C4-2B (cell line): Measurements from ENCODE around the gene RNASE13.
"Not testable (repeated sequence)": the region's sequence is repeated elsewhere in the genome, so short reads cannot be mapped to it uniquely, and the experiment has no call there.

ENCODE experiments used
- H3K27ac ChIP-seq: fragments of 450-650 bp; 2 replicates; pipeline ENCODE4 v1.5.1; 2017
- CTCF ChIP-seq: fragments of 450-650 bp; conservative IDR thresholded peaks from 2 replicates; pipeline ENCODE4 v1.5.1; 2017; ENCODE audit warnings: mild to moderate bottlenecking
- ZFX ChIP-seq: fragments of 450-650 bp; IDR thresholded peaks from 2 replicates; pipeline ENCODE4 v1.6.1; 2017

Gene RNASE13

GRCh38 chr14:21015312-21015711 lies 19.3 kb downstream of the RNASE13 start:
- no peak for TF ChIP-seq ZFX
- TF ChIP-seq CTCF: no peak
- no peak overlapping the region for H3K27ac ChIP-seq

GRCh38 chr14:21014761-21015190 lies 19.8 kb downstream of the RNASE13 start:
- H3K27ac ChIP-seq: no peak overlapping the region
- TF ChIP-seq ZFX: no peak
- peak; percentile 92 for TF ChIP-seq CTCF

GRCh38 chr14:21011136-21011535 lies 23.5 kb downstream of the RNASE13 start:
- TF ChIP-seq ZFX (no peak), CTCF (no peak)
- no peak overlapping the region for H3K27ac ChIP-seq

- not testable (repeated sequence) for H3K27ac ChIP-seq
Measured at GRCh38 chr14:21009721-21010120, 24.9 kb downstream of the RNASE13 start.

DNA sequence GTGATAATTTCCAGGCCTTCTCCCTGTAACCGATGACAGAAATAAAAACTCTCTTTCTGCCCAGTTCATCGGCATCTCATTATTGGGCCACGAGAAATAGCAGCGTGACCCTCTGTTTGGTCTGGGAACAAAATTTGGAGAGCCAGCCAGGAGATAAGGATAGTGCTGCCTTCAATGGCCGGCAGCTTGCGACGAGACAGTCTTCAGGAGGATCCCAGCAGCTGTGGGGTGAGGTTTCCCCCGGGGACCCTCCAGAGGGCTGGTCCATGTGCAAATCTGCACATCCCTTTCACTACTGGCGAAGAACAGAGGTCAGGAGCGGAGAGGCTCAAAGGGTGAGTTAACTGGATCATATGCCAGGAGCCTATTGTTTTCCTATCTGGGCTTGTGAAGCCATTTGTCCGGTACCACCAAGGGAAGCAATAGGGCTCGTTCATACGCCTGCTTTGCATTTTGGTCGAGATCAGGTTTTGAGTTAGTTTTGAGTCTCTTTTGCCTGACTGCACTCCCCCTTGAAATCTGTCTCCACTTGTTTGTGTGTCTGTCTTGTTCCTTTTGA lies 30.7 kb downstream of the RNASE13 start:
- TF ChIP-seq ZFX (no peak), CTCF (no peak)
- no peak overlapping the region for H3K27ac ChIP-seq

DNA sequence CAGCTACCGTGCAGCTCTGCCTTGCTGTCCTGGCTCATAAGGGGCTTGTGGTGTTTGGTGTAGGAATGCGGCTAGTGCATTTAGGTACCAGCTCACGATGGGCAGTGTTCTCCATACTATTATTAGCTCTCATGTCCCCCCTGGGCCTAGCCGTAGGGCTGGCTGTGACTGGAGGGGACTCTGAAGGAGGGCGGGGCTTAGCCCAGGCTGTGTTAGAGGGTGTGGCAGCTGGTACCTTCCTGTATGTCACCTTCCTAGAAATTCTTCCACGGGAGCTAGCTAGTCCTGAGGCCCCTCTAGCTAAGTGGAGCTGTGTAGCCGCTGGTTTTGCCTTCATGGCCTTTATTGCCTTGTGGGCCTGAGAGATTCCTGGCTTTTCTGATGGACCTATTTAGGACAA lies 33.4 kb downstream of the RNASE13 start:
- H3K27ac ChIP-seq: no peak overlapping the region

GRCh38 chr14:20999591-20999990 lies 35.0 kb downstream of the RNASE13 start:
- TF ChIP-seq CTCF (no peak), ZFX (no peak)
- H3K27ac ChIP-seq: no peak overlapping the region

More for the DNA sequence above, 33.4 kb downstream of the RNASE13 start:
- no peak for TF ChIP-seq CTCF
- TF ChIP-seq ZFX: no peak

GRCh38 chr14:20998674-20999366 lies 35.8 kb downstream of the RNASE13 start, which contains the start of gene SLC39A2:
Gene SLC39A2, plus strand, starts transcription at chr14:20999293. Its CDS starts 154 bp downstream, at chr14:20999447.
- TF ChIP-seq CTCF: no peak
- no peak for TF ChIP-seq ZFX
- H3K27ac ChIP-seq: no peak within 1 kb of the TSS; the same call in 1 of the 2 replicates
